M059J (cell line): Measurements from ENCODE around the gene CTH. TPM values are rescaled to one million over a fixed set of nuclear protein-coding genes. Genes with fewer than 3 reads are reported as not detected.

Experiments
- total RNA-seq: library from RNA; depleted of rRNA; stranded (reverse); fragments of >200 nt; shearing (Covaris generic); gene quantifications from 2 replicates; pipeline ENCODE4 v1.2.3, GENCODE V29; 2014; rRNA removed

The CTH gene
- total RNA-seq, 1 experiment from 2014 or later, result 5.9 TPM

Other genes starting within 250 kb of the CTH start
- gene LRRC40, start 205.7 kb upstream of the CTH start, total RNA-seq, result 18.2 and 26.9 TPM in 2 replicates
- 71.0 and 77.3 TPM in 2 replicates for gene SRSF11, start 189.9 kb upstream of the CTH start, total RNA-seq
- gene ANKRD13C, start 56.5 kb upstream of the CTH start, total RNA-seq, result 33.6 and 33.7 TPM in 2 replicates